ENCODE data around the gene TMEM141. TPM values are rescaled to one million over a fixed set of nuclear protein-coding genes. Genes with fewer than 3 reads are reported as not detected.

TMEM141 gene
- total and polyA plus RNA-seq, 12 donors, result 48.1 to 107 (median 64.1) TPM

GRCh38 chr9:136775191-136775590 lies 16.0 kb upstream of the TMEM141 start:
- ATAC-seq (peak in 2 of 8 donors; percentile 24 to 45), DNase-seq (no peak)
- WGBS, 2 donors, result 63 to 69% methylated on average over 6 of the region's 6 CpGs
- Histone ChIP-seq H3K4me1 (no peaks in the 10 kb centered on the region), H3K9me3 (peaks cover 0 to 12% (median 0%) of the 10 kb centered on the region in 11 donors), H3K4me3 (no peak overlapping the region), H3K36me3 (no peaks in the 10 kb centered on the region), H3K27me3 (no peaks in the 10 kb centered on the region), H3K27ac (no peak overlapping the region)
- TF ChIP-seq CTCF (IDR thresholded peaks at IDR 0.05), result no peak
- intact Hi-C loops (cut with DNase I), result no loop called here

DNA sequence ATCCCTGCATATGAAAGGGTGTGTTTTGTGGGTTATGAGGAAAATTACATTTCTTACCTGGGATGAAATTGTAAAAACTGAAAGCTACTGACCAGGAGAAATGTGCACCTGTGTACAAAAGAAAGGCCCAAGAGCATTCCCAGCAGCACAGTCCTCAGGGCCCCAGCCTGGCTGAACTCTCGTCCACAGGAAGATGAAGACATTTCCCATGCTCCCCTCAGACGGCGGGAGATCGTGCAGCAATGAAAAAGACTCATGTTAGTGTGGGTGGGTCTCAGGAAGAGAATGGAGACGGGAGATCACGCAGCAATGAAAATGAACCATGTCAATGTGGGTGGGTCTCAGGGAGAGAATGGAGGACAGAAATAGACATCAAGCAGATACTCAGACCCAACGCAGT lies 14.2 kb upstream of the TMEM141 start:
- Histone ChIP-seq H3K9me3 (peaks cover 0 to 12% (median 0%) of the 10 kb centered on the region in 11 donors), H3K27ac (no peak overlapping the region), H3K27me3 (no peaks in the 10 kb centered on the region), H3K4me3 (no peak overlapping the region), H3K4me1 (no peaks in the 10 kb centered on the region), H3K36me3 (no peaks in the 10 kb centered on the region)
- intact Hi-C loops (cut with DNase I), result no loop called here
- DNase-seq (no peak), ATAC-seq (no peak)
- TF ChIP-seq CTCF (IDR thresholded peaks at IDR 0.05), result no peak
- WGBS, 2 donors, result 40 to 50% methylated on average over 7 of the region's 7 CpGs

DNA sequence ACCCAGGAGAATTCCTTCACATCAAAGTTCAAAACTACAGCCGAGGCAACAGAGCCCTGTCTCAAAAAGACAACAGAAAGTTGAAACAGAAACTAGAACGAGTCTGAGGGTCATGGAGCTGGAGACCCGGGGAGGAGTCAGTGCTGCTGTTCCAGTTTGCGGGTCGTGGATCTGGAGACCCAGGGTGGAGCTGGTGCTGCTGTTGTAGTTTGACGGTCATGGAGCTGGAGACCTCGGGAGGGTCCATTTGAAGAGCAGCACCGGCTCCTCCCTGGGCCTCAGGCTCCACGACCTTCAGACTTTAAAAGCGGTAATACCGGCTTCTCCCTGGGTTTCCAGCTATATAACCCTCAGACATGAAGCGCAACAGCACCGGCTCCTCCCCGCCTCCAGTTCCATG lies 13.8 kb upstream of the TMEM141 start:
- H3K36me3 ChIP-seq, result no peaks in the 10 kb centered on the region
- WGBS, 2 donors, result 78 to 85% methylated on average over 14 of the region's 14 CpGs
- H3K27ac ChIP-seq, result no peak overlapping the region
- intact Hi-C loops (cut with DNase I), result no loop called here
- no peaks in the 10 kb centered on the region for H3K27me3 ChIP-seq
- TF ChIP-seq CTCF (IDR thresholded peaks at IDR 0.05), result no peak
- H3K4me3 ChIP-seq, result no peak overlapping the region
- no peaks in the 10 kb centered on the region for H3K4me1 ChIP-seq
- ATAC-seq (no peak), DNase-seq (no peak)
- peaks cover 0 to 12% (median 0%) of the 10 kb centered on the region in 11 donors for H3K9me3 ChIP-seq

DNA sequence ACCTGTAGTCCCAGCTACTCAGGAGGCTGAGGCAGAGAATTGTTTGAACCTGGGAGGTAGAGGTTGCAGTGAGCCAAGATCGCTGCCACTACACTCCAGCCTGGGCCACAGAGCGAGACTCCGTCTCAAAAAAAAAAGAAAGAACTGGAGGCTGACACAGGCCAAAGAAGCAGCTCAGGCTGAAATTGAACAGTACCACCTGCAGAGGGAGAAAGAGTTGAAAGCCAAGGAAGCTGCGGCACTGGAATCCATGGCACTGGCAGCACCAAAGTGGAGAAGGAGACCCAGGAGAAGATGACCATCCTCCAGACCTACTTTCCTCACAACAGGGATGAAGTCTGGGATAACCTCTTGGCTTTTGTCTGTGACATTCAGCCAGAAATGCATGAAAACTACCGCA lies 11.3 kb upstream of the TMEM141 start:
- Histone ChIP-seq H3K4me3 (no peak overlapping the region), H3K4me1 (no peaks in the 10 kb centered on the region), H3K9me3 (no peaks in the 10 kb centered on the region), H3K27ac (no peak overlapping the region), H3K36me3 (no peaks in the 10 kb centered on the region), H3K27me3 (no peaks in the 10 kb centered on the region)
- no peak for ATAC-seq
- intact Hi-C loops (cut with DNase I), result loop anchor here in 2 of 10 donors (10.0 kb wide), 2 partner anchors 285 to 455 kb away; partner anchors contain the start of gene SLC34A3 (in 1 of the 2)
- no peak for DNase-seq
- WGBS, 2 donors, result 74 to 76% methylated on average over 5 of the region's 5 CpGs
- no peak for TF ChIP-seq CTCF (IDR thresholded peaks at IDR 0.05)
